LNCAP (cell line): ENCODE measurements around the gene MAGI1.

Experiments used
- TF ChIP-seq, protein P1 (sequence below): fragments of 450-650 bp; IDR thresholded peaks from 2 replicates; pipeline ENCODE4 v1.5.1; 2017; ENCODE audit warnings: mild to moderate bottlenecking

The MAGI1 gene

DNA sequence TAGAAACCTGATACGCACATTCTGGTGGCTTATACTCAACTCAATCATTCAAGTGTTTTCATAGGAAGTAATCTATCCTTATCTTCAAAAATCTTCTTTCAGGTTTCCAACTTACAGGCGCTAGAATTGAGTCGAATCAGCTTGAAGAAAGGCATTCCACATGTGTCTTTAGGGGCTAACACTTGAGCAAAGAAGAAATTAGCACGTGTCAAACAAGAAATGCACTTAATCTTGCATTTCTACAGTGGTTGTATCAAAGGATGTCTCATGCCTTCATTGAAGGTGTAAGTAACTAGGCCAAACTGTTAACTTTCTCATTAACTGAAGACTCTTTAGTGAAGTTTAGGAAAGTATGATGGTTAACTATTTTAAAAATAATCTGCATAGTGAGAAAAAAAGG, 557.6 kb downstream of the MAGI1 start:
- TF ChIP-seq, protein P1, sequence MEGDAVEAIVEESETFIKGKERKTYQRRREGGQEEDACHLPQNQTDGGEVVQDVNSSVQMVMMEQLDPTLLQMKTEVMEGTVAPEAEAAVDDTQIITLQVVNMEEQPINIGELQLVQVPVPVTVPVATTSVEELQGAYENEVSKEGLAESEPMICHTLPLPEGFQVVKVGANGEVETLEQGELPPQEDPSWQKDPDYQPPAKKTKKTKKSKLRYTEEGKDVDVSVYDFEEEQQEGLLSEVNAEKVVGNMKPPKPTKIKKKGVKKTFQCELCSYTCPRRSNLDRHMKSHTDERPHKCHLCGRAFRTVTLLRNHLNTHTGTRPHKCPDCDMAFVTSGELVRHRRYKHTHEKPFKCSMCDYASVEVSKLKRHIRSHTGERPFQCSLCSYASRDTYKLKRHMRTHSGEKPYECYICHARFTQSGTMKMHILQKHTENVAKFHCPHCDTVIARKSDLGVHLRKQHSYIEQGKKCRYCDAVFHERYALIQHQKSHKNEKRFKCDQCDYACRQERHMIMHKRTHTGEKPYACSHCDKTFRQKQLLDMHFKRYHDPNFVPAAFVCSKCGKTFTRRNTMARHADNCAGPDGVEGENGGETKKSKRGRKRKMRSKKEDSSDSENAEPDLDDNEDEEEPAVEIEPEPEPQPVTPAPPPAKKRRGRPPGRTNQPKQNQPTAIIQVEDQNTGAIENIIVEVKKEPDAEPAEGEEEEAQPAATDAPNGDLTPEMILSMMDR: no peak

DNA sequence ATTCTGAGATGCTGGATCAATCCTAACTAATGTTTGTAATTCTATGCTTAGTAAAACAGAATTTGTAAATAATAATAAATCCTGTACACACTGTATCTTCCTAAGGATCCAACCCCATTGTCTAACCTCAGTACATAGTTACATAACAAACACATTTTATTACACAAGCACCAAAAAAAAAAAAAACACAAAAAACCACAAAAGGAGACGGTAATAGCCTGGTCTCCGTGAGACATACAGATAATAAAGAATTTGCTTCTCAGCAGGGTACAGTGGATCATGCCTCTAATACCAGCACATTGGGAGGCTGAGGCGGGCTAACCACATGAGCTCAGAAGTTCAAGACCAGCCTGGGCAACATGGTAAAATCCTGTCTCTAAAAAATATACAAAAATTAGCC, 558.7 kb downstream of the MAGI1 start:
- TF ChIP-seq, protein P1: no peak

DNA sequence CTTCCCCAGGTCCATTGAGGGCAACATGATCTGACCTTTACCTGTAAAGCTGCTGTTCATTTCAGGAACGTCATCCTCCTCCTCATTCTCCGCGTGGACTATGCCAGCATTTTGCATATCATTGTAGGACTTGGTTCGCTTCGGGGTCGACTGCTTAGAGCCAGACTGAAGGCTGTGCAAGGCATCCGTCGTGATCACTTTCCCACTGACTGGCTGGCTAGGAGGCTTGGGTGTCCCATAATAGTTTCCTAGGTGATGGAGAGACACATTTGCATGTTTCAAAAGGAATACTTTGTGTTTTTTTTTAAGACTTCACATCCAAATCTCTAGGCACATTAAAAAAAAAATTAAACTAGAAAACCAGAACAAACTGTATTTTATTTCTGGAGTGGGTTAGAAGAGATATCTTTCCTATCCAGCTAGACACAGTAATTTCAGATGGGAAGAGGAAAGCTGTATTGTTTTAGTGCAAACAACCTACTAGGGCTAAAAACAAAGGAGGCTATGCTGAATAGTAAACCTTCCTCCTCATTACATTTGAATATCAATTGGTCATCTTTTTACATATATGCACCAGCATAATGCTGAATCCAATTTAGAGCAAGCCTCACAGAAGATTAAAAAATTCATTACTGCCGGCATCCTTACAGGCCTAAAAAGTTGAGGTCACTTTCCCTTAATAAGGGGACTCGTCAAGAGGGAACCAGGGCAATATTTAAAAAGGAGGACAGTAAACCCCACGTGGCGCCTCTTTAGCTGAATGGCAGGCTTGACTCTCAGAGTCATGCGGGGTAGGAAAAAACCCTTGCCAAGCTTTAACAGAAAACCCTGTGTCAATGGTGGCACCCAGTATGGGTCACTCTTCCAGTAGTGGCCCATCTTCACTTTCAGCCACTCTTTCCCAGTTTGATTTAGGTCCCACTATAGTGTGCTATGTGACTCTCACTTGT, 559.9 kb downstream of the MAGI1 start:
- TF ChIP-seq, protein P1: no peak

DNA sequence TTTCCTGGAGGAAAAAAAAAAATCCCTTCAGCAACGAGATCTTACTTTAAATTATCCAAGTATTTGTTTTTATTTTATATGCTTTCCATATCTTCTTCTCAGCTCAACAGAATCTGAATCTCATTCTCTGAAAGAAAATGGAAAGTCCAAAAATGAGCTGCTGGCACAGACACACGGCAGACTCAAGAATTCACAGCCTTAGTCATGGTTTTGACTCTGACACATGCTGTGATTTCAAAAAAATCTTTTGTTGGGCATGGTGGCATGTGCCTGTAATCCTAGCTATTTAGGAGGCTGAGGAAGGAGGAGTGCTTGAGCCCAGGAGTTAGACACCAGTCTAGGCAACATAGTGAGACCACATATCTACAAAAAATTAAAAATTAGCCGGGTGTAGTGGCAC, 565.0 kb downstream of the MAGI1 start:
- TF ChIP-seq, protein P1: no peak

DNA sequence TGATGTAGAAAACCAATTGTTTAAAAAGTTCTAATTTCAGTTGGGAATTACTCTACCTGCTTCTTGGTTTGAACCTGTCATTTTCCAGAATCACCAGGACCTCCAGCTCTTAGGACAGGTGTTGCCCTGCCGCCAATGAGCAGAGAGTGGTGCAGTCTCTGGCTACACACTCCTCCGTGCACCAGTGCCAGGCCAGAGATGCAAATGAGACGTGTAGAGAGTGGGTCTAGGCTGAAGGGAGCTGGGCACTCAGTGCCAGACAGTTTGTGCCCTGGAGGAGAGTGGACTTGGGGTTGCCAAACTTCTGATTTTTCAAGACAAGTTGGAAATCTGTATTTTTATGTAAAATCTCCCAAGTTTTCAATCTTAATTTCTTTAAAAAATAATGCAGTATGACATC, 566.2 kb downstream of the MAGI1 start:
- TF ChIP-seq, protein P1: no peak

DNA sequence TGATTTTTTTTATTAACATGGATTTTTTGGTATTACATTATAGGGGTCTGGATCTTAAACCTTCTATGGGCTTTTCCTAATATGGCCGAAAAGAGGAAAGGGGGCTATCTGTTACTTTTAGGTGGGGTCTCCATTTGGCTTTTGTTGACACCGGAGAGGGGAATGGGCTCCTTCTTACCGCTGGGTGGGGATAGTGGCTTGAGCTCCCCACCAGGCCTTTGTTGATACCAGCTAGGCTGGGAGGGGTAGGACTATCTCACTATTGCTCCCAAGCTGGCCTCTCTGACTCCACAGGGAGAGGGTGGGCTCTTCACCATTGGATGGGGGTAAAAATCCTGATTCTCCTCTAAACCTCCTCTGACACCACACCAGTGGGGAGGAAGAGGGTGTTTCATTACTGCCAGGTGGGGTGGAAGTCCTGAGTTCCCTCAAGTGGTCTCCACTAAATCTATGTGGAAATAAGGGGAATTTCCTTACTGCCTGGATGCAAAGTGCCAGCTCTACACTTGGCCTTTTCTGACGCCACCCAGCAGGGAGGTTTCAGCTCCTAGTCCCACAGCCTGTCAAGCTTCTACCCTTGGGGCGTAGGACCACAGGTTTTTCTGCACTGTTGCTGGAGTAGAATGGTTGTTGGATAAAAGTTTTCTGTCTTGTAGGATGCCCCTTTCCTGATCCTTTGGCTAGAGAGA, 572.3 kb downstream of the MAGI1 start:
- TF ChIP-seq, protein P1: no peak

DNA sequence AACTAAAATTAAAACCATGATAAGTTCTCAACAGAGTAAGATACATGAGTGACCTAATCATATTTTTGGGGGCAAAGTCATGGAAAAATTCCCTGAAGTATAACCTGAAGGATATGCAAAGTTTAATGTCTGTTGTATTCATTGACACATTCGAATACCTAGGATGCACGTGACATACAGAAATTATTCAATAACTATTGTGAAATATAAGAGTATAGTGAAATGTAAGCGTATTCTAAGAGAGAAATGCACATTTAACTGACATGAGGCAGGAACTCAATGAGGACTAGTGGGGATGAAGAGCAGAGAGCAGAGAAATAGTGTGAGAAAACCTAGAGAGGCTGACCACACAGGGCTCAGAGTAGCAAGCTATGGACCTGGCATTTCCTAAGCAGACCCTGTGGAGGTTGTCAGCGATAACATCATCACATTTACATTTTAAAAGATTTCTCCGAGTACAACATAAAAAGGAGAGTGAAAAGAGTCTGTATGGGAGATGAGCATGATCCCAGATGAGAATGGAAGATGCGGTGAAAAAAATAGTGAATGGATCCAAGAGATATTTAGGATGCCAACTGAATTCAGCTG, 588.8 kb downstream of the MAGI1 start:
- TF ChIP-seq, protein P1: no peak
